IMR-90 (cell line): ENCODE measurements around the gene ATXN1L. TPM values are rescaled to one million over a fixed set of nuclear protein-coding genes. Genes with fewer than 3 reads are reported as not detected.
A peak's percentile ranks its signal among the peaks of the same experiment; 100 is the strongest.

Experiments used
- ATAC-seq: fragments of 200-7000 bp; cut with Tn5 transposase; 2 replicates; pipeline ENCODE4 v1.9.1; 2020; ENCODE audit warnings: low read depth, mild to moderate bottlenecking, moderate library complexity
- BruUV-seq: library from RNA; stranded (reverse); fragments of 400-500 nt; replicated peaks from 2 replicates; lab custom pipeline; 2021; lab: Mats Ljungman, UMichigan
- CTCF ChIA-PET: fragments of 300-600 bp; formaldehyde crosslinking; extraction: SDS; loops from one replicate; lab custom pipeline; 2021; ENCODE audit warnings: antibody characterized with exemption; lab: Yijun Ruan, JAX
- POLR2A ChIA-PET: fragments of 300-600 bp; sonication (Branson Sonifier 250); formaldehyde crosslinking; loops from one replicate; lab custom pipeline; 2022; ENCODE audit warnings: antibody characterized with exemption; ENCODE audit not compliant: unreplicated experiment; lab: Charles Lee
- DNase-seq: peaks from one replicate; pipeline ENCODE4 v3.0.0; 2013
- H2AFZ ChIP-seq: replicated peaks from 2 replicates; pipeline ENCODE3; 2013; ENCODE audit warnings: low read length, mild to moderate bottlenecking; ENCODE audit not compliant: poor library complexity
- H2AK5ac ChIP-seq: 2 replicates; pipeline ENCODE4 v1.6.1; 2013; ENCODE audit warnings: low read depth, low read length, inconsistent platforms
- H2AK9ac ChIP-seq: replicated peaks from 2 replicates; pipeline ENCODE3; 2013; ENCODE audit warnings: mild to moderate bottlenecking, low read depth, low read length, moderate library complexity; ENCODE audit not compliant: poor library complexity
- H2BK120ac ChIP-seq: 2 replicates; pipeline ENCODE4 v1.6.1; 2013; ENCODE audit warnings: low read depth, low read length, inconsistent platforms
- H2BK15ac ChIP-seq: 3 replicates; pipeline ENCODE4 v1.6.1; 2013; ENCODE audit warnings: low read depth, low read length, inconsistent platforms
- H2BK20ac ChIP-seq: 2 replicates; pipeline ENCODE4 v1.6.1; 2013; ENCODE audit warnings: low read depth, mild to moderate bottlenecking, inconsistent platforms, low read length, moderate library complexity
- H2BK5ac ChIP-seq: 2 replicates; pipeline ENCODE4 v1.6.1; 2013; ENCODE audit warnings: mild to moderate bottlenecking, low read depth, low read length, inconsistent platforms; ENCODE audit not compliant: poor library complexity, severe bottlenecking
- H3K14ac ChIP-seq: replicated peaks from 2 replicates; pipeline ENCODE4 v1.6.1; 2013; ENCODE audit warnings: low read depth, low read length, inconsistent platforms
- H3K18ac ChIP-seq: 2 replicates; pipeline ENCODE4 v1.6.1; 2013; ENCODE audit warnings: low read depth, low read length, control low read depth
- H3K23ac ChIP-seq: 2 replicates; pipeline ENCODE4 v1.6.1; 2013; ENCODE audit warnings: low read depth, low read length, inconsistent platforms
- H3K27ac ChIP-seq: 2 replicates; pipeline ENCODE4 v1.5.1; 2013; ENCODE audit warnings: mild to moderate bottlenecking, control low read depth, low read length; ENCODE audit not compliant: insufficient read depth
- H3K27me3 ChIP-seq: 2 replicates; pipeline ENCODE4 v1.6.1; 2013; ENCODE audit warnings: low read length; ENCODE audit not compliant: control insufficient read depth, insufficient read depth
- H3K36me3 ChIP-seq: 2 replicates; pipeline ENCODE4 v1.6.1; 2013; ENCODE audit warnings: low read length, mixed read lengths; ENCODE audit not compliant: control insufficient read depth, insufficient read depth
- H3K4ac ChIP-seq: 2 replicates; pipeline ENCODE4 v1.6.1; 2013; ENCODE audit warnings: low read depth, low read length, inconsistent platforms
- H3K4me1 ChIP-seq: 2 replicates; pipeline ENCODE4 v1.6.1; 2013; ENCODE audit warnings: low read length, mixed read lengths; ENCODE audit not compliant: control insufficient read depth, insufficient read depth
- H3K4me2 ChIP-seq: 2 replicates; pipeline ENCODE4 v1.6.1; 2013; ENCODE audit warnings: low read depth, mild to moderate bottlenecking, control low read depth, low read length, moderate library complexity
- H3K4me3 ChIP-seq: 2 replicates; pipeline ENCODE4 v1.5.1; 2013; ENCODE audit warnings: low read depth, mild to moderate bottlenecking, control low read depth, low read length, moderate library complexity; ENCODE audit not compliant: insufficient read depth
- H3K56ac ChIP-seq: 2 replicates; pipeline ENCODE4 v1.6.1; 2013; ENCODE audit warnings: low read length, inconsistent platforms; ENCODE audit not compliant: insufficient read depth; ENCODE audit errors: extremely low read depth
- H3K79me1 ChIP-seq, 2 experiments: 2 replicates each; pipeline ENCODE4 v1.6.1; 2013; ENCODE audit warnings: low read length in 2 of 2, inconsistent platforms in 1 of 2, low read depth in 1 of 2
- H3K9ac ChIP-seq: 2 replicates; pipeline ENCODE4 v1.6.1; 2013; ENCODE audit warnings: low read depth, low read length, control low read depth
- H3K9me1 ChIP-seq: 2 replicates; pipeline ENCODE4 v1.6.1; 2013; ENCODE audit warnings: low read length, inconsistent platforms; ENCODE audit not compliant: insufficient read depth
- H3K9me3 ChIP-seq: 2 replicates; pipeline ENCODE4 v1.6.1; 2013; ENCODE audit warnings: low read length; ENCODE audit not compliant: control insufficient read depth, insufficient read depth
- H4K20me1 ChIP-seq: 2 replicates; pipeline ENCODE4 v1.6.1; 2013; ENCODE audit warnings: low read length, inconsistent platforms; ENCODE audit not compliant: insufficient read depth
- H4K5ac ChIP-seq: 2 replicates; pipeline ENCODE4 v1.6.1; 2013; ENCODE audit warnings: mild to moderate bottlenecking, low read depth, low read length, control low read depth
- H4K8ac ChIP-seq, 2 experiments: 2 replicates each; pipeline ENCODE4 v1.6.1; 2013; ENCODE audit warnings: low read depth in 2 of 2, low read length in 2 of 2, control low read depth in 1 of 2, inconsistent platforms in 1 of 2
- H4K91ac ChIP-seq: 2 replicates; pipeline ENCODE4 v1.6.1; 2013; ENCODE audit warnings: low read depth, low read length, inconsistent platforms; ENCODE audit not compliant: insufficient read depth
- MAFK ChIP-seq: IDR thresholded peaks from 2 replicates; pipeline ENCODE4 v1.6.1; 2012; ENCODE audit warnings: low read depth, low read length, improper control_type of control experiment
- RCOR1 ChIP-seq: IDR thresholded peaks from 2 replicates; pipeline ENCODE4 v1.6.1; 2012; ENCODE audit warnings: mild to moderate bottlenecking, low read length, improper control_type of control experiment; ENCODE audit not compliant: insufficient replicate concordance
- WGBS, 2 experiments: methylation state at CpG; one replicate each; pipeline versions ENCODE4 v1.1.5 to v1.1.7; 2013; ENCODE audit warnings: missing lambda C conversion rate in 2 of 2; ENCODE audit not compliant: insufficient read length in 1 of 2; ENCODE audit errors: extremely low coverage in 2 of 2; 5-methylcytosine and 5-hydroxymethylcytosine counted together
- dilution Hi-C: fragments of 300-500 bp; cut with HindIII; formaldehyde crosslinking; loops from one replicate; pipeline ENCODE4 v1.14.3; 2018; ENCODE audit warnings: low sequenced_read_pairs; ENCODE audit not compliant: unreplicated experiment
- in situ Hi-C: fragments of 300-500 bp; cut with MboI; formaldehyde crosslinking; loops from 3 replicates; pipeline ENCODE4 v1.14.3; 2019; ENCODE audit warnings: low sequenced_read_pairs, inconsistent platforms, mixed read lengths
- intact Hi-C: fragments of 100-400 bp; cut with micrococcal nuclease; formaldehyde crosslinking; loops from 2 replicates; pipeline ENCODE4 v1.10.0; 2022
- polyA plus RNA-seq, 3 experiments: library from polyadenylated mRNA; depleted of rRNA; stranded (reverse); fragments of >200 nt; gene quantifications; 2 replicates each; pipeline ENCODE4 v1.2.3, GENCODE V29; 2012; ENCODE audit warnings: low replicate concordance in 1 of 3
- total RNA-seq: library from RNA; depleted of rRNA; stranded (reverse); fragments of >200 nt; gene quantifications from 2 replicates; pipeline ENCODE4 v1.2.3, GENCODE V29; 2012

The ATXN1L gene
- total and polyA plus RNA-seq, 2 of the 4 experiments (the other 2 are of a cell fraction) = 5.2 to 9.2 TPM

- H4K91ac ChIP-seq = no peak overlapping the region
- ChIA-PET CTCF (no interaction called here), POLR2A (interaction anchor here (0.6 kb wide), 1 partner anchor 21 kb away, joined by 3 read pairs; no protein-coding TSS in a partner anchor)
- H2AK5ac ChIP-seq = no peak overlapping the region
- no peak overlapping the region for H2BK120ac ChIP-seq
- no peak overlapping the region for H3K4me2 ChIP-seq
- no peak overlapping the region for H3K23ac ChIP-seq
- no peak overlapping the region for H3K9ac ChIP-seq
- dilution Hi-C loops = no loop called here
- H3K56ac ChIP-seq = no peak overlapping the region
- no peak overlapping the region for H2AFZ ChIP-seq
- H3K27ac ChIP-seq = no peak overlapping the region
- H3K9me1 ChIP-seq = peaks cover 6% of the 10 kb centered on the region
- H2BK5ac ChIP-seq = no peak overlapping the region
- peaks cover 1% of the 10 kb centered on the region; the same call in 1 of the 2 replicates for H3K36me3 ChIP-seq
- H2AK9ac ChIP-seq = no peak overlapping the region
- no peak overlapping the region for H3K4me3 ChIP-seq
- TF ChIP-seq RCOR1 (no peak), MAFK (0 out of 2 replicates have a peak, but pooled peaks have one; percentile 8)
- intact Hi-C loops = no loop called here
- no peak for ATAC-seq
- H3K79me1 ChIP-seq = peaks cover 0 to 29% of the 10 kb centered on the region in 2 experiments; a peak in 2 of 4 replicates
- no peaks in the 10 kb centered on the region for H3K4me1 ChIP-seq
- H3K4ac ChIP-seq = no peak overlapping the region
- no peak overlapping the region for H2BK20ac ChIP-seq
- H3K14ac ChIP-seq = no peak overlapping the region
- H3K18ac ChIP-seq = no peak overlapping the region
- H3K9me3 ChIP-seq = no peaks in the 10 kb centered on the region
- WGBS, 2 experiments = 100% methylated on average over 2 of the region's 5 CpGs; no CpG with 5 or more reads in 1 of the 2 experiments
- H2BK15ac ChIP-seq = no peak overlapping the region
- no peak overlapping the region for H4K8ac ChIP-seq
- no TSS peak for BruUV-seq
- H4K20me1 ChIP-seq = peaks cover 94% of the 10 kb centered on the region
- no peak for DNase-seq
- H3K27me3 ChIP-seq = no peaks in the 10 kb centered on the region
- no peak overlapping the region for H4K5ac ChIP-seq
- in situ Hi-C loops = no loop called here
These were observed 57.0 kb downstream of the ATXN1L start for GRCh38 chr16:71902656-71903365.
